CD4-positive, alpha-beta T cell treated with Interleukin-2 at 100 ng/mL for 4 hours (primary cell): ENCODE results near the gene SPI1.
A peak's percentile ranks its signal among the peaks of the same experiment; 100 is the strongest.

Source experiments
- DNase-seq: peaks from one replicate; pipeline ENCODE4 v3.0.0-alpha.2; 2020; ENCODE audit warnings: low spot score

The SPI1 gene

GRCh38 chr11:47388697-47389576, 10.6 kb upstream of the SPI1 start:
- no peak for DNase-seq

DNA sequence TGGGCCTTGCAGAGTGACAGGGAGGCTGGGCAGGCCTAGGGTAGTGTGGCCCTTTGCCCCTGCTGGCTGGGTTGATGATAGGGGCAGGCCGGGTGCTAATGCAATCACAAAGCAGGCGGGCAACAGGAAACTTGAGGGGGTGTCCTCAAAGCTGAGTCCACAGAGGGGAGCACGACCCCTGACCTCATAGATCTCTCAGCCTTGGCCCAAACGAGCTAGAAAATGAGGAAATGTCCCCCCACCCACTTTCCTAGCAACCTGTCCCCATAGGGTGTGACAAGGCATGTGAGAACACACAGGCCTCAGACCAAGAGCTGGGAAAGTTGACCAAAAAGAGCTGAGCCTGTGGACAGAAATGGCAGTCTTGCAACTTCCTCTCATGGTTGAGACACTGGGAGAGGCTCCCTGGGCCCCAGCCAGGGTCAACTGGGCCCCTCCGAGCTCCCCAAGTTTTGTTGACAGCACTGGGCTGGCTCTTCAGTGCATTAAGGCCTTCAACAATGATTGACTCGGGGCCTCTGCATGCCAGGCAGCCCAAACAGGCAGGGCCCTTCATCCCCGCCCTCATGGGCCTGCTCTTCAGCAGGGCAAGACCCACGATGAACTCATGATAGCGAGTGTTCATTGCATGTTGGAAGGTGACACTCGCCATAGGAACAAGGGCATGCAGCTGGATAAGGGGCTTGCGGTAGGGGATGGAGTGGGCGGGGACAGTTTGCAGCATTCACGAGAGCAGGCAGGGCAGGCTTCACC, 9.8 kb upstream of the SPI1 start:
- no peak for DNase-seq

GRCh38 chr11:47384498-47384897, 6.2 kb upstream of the SPI1 start:
- DNase-seq, result no peak

DNA sequence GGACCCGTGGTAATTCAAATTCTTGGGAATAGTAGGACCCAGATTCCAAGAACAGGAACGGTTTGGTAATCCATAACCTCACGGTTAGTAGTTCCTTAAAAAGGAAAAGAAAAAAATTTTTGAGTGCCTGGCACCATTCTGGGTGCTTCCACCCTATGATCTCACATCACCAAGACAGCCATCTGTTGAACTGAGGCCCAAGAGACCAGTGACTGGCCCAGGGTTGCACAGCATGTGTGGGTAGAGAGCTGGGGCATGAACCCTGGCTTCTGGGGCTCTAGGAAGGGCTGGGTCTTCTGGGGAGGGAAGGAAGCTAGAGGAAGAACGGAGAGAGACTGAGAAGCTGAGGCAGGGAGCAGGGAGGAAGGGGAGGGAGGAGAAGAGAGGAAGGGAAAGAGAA, 4.7 kb upstream of the SPI1 start:
- no peak for DNase-seq

- no peak for DNase-seq
Measured at GRCh38 chr11:47380078-47380477, 1.7 kb upstream of the SPI1 start.

DNA sequence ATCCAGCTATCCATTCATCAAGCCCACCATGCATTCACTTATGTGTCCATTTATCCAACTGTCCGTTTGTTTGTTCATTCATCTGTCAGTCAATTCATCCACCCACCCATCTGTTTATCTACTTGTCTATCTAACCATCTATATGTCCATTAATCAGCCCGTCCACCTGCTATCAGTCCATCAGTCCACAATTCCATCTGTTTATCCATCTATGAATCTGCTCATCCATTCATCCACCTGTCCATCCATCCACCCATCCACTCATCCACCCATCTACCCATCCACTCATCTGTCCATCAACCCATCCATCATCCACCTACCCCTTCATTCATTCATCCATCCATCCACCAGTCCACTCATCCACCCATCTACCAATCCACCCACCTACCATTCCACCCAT, 970 bp upstream of the SPI1 start:
- DNase-seq, result no peak

DNA sequence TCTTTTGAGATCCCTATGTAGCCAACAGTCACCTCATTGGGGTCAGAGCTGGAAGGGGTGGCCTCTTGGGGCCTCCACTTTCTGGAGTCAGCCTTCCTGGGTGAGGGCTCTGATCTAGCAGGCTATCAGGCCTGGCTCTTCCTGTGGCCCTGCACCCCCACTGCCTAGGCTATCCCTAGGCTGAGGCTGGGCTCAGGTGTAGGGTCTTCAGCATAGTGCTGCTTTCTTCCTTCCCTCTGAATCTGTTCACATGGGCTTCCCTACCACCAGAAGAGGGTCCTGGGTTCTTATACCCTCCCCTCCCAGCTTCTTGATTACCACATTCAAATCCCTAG, 456 bp upstream of the SPI1 start:
- no peak for DNase-seq

GRCh38 chr11:47377571-47378009, 757 bp downstream of the SPI1 start:
- no peak for DNase-seq

DNA sequence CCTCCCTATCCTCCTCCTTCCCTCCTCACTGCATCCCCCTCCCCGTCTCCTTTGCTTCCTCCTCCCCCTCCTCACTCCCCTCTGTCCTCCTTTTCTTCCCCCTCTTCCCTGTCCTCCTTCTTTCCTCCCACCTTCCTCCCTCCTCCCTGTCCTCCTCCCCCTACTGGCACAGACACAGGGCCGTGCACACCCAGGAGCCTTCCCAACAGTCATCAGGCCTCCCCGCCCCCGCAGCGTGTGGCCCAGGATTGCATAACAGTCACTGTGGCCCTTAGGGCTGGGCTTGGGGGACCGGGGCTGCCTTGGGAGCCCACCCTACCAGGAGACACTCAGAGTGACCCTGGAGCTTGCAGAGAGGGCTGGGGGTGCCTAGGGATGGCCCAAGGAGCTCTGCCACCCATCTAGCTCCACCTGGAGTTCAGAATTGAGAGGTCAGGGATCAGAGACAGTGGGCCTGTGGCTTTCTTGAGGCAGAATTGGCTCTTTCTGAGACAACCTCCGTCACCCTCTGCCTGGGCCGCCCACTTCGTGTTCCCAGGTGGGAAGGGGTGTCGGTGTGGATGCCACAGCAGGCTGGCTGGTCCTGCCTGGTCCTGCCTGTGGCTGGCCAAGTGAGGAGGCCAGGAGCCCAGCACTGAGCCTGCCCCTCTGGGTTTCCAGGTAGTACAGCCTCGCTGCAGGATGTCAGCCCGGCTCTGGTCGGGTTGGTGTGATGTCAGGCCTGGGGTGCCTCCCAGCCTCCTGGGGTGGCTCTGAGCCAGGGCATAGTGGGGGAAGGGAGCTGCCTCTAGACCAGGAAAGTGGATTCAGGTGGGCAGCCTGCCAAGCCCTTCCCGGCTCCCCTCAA, 1.6 kb downstream of the SPI1 start:
- DNase-seq, result no peak

GRCh38 chr11:47376107-47376524, 2.2 kb downstream of the SPI1 start:
- no peak for DNase-seq

DNA sequence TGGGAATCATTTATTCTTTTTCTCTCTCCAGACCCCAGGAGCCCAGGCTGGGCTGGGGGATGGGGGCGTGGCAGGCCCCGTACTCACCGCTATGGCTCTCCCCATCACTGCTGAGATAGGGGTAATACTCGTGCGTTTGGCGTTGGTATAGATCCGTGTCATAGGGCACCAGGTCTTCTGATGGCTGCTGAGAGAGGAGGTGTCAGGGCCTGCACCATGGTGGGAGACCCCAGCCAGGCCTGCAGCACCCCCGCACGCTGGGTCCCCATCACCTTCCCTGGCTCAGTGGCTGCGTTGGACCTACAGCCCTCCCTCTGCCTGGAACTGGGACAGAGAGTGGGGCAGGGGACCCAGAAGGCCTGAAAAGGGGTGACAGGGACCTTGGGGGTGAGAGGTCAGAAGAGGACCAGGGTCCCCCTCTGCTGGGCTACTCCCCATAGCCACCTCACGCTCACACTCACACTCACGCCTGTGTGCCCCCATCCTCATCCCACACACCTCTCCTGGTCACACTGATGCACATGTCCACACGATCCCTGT, 2.7 kb downstream of the SPI1 start:
- no peak for DNase-seq

GRCh38 chr11:47375020-47375419, 3.3 kb downstream of the SPI1 start:
- no peak for DNase-seq

GRCh38 chr11:47374720-47375019, 3.7 kb downstream of the SPI1 start:
- DNase-seq, result no peak

GRCh38 chr11:47373876-47374719, 4.2 kb downstream of the SPI1 start:
- DNase-seq, result peak; percentile 85

DNA sequence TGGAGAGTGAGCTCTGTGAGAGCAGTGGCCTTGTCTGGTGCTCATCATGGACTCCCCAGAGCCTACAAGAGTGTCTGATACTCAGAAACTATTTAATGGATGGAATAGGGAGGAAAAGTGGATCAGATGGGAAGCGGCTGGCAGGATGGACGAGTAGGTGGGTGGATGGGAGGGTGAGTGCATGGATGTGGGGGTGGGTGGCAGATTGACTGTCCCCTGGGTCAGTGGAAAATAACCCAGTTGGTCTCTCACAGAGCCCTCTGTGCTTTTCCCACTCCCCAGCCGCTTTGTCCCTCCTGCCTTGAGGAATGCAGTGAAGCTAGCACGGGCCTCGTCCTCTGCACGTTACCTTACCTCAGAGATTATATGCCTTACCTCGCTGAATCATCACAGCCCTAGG, 5.9 kb downstream of the SPI1 start:
- DNase-seq, result no peak

DNA sequence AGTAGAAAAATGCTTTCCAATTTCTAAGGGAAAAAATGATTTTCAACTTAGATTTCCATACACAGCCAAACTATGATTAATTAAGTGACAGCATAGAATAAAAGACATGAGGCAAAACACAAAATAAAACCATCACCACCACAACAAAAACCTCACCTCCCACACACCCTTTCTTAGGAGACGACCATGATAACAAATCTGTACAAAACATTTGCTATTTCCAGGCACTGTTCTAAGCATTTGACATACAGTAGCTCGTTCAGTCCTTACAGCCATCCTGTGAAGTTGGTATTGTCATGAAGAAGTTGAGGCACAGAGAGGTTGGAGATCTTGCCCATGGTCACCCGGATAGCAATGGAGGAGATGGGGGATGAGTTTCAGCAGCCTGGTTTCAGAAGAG, 8.7 kb downstream of the SPI1 start:
- no peak for DNase-seq

DNA sequence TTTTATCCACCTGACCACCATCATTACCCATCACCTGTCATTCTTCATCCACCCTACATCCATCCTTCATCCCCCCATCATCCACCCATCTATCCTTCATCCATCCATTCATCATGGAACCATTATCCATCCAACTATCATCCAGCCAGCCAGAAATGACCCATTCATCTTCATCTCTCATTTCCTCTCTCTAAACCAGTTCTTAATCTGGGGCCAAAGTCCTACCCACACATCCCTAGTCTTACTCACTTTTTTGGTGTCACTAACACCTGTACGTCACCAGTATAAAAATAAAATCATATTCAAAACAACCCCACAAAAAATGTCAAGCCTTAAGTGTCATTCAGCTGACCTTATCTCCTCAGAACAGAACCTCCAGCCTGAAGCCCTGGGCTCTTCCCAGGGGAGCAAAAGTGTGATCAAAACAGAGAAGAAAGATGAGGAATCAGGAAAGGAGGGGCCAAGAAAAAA, 12.3 kb downstream of the SPI1 start:
- DNase-seq, result no peak

DNA sequence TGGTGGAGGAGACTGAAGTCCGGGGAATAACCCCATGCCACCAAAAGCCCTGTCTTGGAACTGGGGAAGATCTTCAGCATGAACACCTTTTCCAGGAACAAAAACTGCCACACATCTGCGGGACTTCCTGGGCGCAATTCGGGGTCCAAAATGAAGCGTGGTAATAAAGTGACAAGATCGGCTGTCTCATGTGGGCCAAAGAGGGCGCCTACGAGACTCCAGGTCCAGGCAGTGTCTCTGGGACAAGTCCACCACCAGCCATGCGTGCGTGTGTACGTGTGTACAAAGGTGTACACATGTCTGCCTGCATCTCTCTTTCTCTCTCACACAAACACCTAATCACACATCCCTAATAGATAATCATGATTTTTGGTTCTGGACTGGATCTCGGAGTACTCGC, 16.9 kb downstream of the SPI1 start:
- no peak for DNase-seq

DNA sequence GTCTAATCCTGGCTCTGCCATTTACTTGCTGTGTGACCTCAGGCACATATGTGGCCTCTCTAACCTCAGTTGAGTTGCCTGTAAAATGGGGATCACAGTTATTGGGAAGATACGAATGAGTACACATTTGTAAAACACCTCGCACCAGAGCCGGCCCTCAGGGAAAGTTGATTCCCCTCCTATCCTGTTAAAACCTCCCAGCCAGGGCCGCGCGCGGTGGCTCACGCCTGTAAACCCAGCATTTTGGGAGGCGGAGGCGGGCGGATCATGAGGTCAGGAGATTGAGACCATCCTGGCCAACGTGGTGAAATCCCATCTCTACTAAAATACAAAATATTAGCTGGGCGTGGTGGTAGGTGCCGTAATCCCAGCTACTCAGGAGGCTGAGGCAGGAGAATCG, 18.0 kb downstream of the SPI1 start:
- no peak for DNase-seq

DNA sequence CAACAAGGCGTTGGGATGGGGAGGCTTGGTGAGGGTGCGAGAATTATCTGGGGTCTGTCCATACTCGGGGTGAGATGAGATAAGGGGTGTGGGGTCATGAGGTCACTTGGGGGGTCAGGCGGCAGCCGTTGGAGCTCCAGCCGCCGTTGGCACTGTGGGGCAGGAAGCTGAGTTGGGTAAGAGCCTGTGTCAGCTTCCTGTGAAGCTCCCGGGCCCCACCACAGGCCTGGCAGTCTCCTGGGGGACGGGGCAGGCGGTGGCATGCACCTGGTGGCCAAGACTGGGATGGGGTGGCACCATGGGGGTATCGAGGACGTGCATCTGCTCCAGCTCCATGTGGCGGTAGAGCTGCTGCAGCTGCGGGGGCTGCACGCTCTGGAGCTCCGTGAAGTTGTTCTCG, 18.8 kb downstream of the SPI1 start:
- DNase-seq, result no peak

DNA sequence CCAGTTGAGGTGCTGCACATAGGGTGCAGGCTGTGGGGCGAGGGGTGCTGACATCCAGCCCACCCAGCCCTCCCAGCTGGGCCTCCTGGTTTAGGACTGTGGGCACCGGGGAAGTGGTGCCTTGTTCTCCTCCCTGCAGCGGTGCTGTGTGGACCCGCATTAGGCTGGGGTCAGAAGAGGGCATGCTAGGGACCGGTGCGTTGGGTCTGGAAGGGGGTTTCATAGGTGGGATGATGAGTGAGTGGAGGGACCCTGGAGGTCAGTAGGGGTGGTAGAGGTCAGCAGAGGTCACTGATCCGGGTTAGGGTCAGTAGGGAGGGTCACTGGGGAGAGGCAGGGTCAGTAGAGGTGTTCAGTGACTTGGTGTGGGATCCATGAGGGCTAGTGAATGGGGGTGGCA, 19.2 kb downstream of the SPI1 start:
- no peak for DNase-seq

DNA sequence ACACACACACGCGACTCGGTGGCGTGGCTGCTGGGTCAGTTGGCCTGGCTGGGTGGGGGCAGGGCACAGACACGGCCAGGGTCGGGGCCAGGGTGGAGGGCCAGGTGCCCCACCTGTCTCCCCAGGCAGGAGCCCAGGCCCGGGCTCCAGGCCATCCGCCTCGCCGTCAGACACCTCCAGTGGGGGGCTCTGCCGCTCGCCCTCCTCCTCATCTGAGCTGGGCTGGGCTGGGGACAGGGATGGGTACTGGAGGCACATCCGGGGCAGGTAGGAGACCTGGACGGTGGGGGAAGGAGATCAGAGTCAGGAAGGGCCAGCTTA, 19.7 kb downstream of the SPI1 start:
- DNase-seq, result no peak
